Mesenchymal stem cell (in vitro differentiated cells and primary cell): Measurements from ENCODE around the gene NTPCR.
A peak's percentile ranks its signal among the peaks of the same experiment; 100 is the strongest.

Experiments used
- DNase-seq: peaks from one replicate; pipeline ENCODE4 v3.0.0-alpha.2; 2013
- H2AFZ ChIP-seq: one replicate; pipeline ENCODE4 v1.6.1; 2013; ENCODE audit warnings: low read depth, mild to moderate bottlenecking, control low read depth, inconsistent platforms, low read length, moderate library complexity
- H2AK5ac ChIP-seq: 2 replicates; pipeline ENCODE4 v1.6.1; 2013; ENCODE audit warnings: low read length, moderate library complexity, mild to moderate bottlenecking, inconsistent platforms; ENCODE audit not compliant: severe bottlenecking
- H2BK120ac ChIP-seq: one replicate; pipeline ENCODE4 v1.6.1; 2013; ENCODE audit warnings: low read depth, mild to moderate bottlenecking, inconsistent platforms, low read length, moderate library complexity
- H2BK12ac ChIP-seq, 2 experiments: one replicate each; pipeline ENCODE4 v1.6.1; 2013; ENCODE audit warnings: inconsistent platforms in 2 of 2, low read length in 2 of 2, mild to moderate bottlenecking in 2 of 2, moderate library complexity in 2 of 2, control low read depth in 1 of 2
- H2BK15ac ChIP-seq: one replicate; pipeline ENCODE4 v1.6.1; 2013; ENCODE audit warnings: mild to moderate bottlenecking, low read depth, inconsistent platforms; ENCODE audit not compliant: poor library complexity, severe bottlenecking
- H2BK5ac ChIP-seq: 2 replicates; pipeline ENCODE4 v1.6.1; 2013; ENCODE audit warnings: low read depth, mild to moderate bottlenecking, low read length, control low read depth, inconsistent platforms; ENCODE audit not compliant: poor library complexity, severe bottlenecking
- H3K14ac ChIP-seq, 2 experiments: one replicate each; pipeline ENCODE4 v1.6.1; 2013; ENCODE audit warnings: inconsistent platforms in 2 of 2, low read length in 2 of 2, control low read depth in 1 of 2, mild to moderate bottlenecking in 1 of 2, moderate library complexity in 1 of 2
- H3K18ac ChIP-seq, 2 experiments: one replicate each; pipeline ENCODE4 v1.6.1; 2013; ENCODE audit warnings: inconsistent platforms in 2 of 2, low read length in 2 of 2, control low read depth in 1 of 2, low read depth in 1 of 2, mild to moderate bottlenecking in 1 of 2
- H3K23ac ChIP-seq, 2 experiments: one replicate each; pipeline ENCODE4 v1.6.1; 2013; ENCODE audit warnings: inconsistent platforms in 2 of 2, low read length in 2 of 2, mild to moderate bottlenecking in 2 of 2, moderate library complexity in 2 of 2, control low read depth in 1 of 2
- H3K27ac ChIP-seq: 2 replicates; pipeline ENCODE4 v1.5.1; 2013; ENCODE audit warnings: mild to moderate bottlenecking, moderate library complexity, low read length, control low read depth, inconsistent platforms; ENCODE audit not compliant: poor library complexity, severe bottlenecking
- H3K27me3 ChIP-seq, 2 experiments: 2 replicates each; pipeline versions ENCODE4 v1.6.1 to v1.7.0; 2013; ENCODE audit warnings: low read length in 2 of 2, mild to moderate bottlenecking in 2 of 2, moderate library complexity in 2 of 2, control low read depth in 1 of 2, inconsistent platforms in 1 of 2; ENCODE audit not compliant: control insufficient read depth in 1 of 2, insufficient read depth in 1 of 2
- H3K36me3 ChIP-seq, 2 experiments: 2 replicates each; pipeline versions ENCODE4 v1.6.1 to v1.7.0; 2013; ENCODE audit warnings: low read length in 2 of 2, control low read depth in 1 of 2, inconsistent platforms in 1 of 2, low read depth in 1 of 2, mild to moderate bottlenecking in 1 of 2; ENCODE audit not compliant: insufficient read depth in 2 of 2, control insufficient read depth in 1 of 2
- H3K4ac ChIP-seq, 2 experiments: one replicate each; pipeline ENCODE4 v1.6.1; 2013; ENCODE audit warnings: inconsistent platforms in 2 of 2, low read length in 2 of 2, mild to moderate bottlenecking in 2 of 2, moderate library complexity in 2 of 2, control low read depth in 1 of 2, low read depth in 1 of 2
- H3K4me1 ChIP-seq: 2 replicates; pipeline ENCODE4 v1.6.1; 2013; ENCODE audit warnings: low read depth, low read length, control low read depth; ENCODE audit not compliant: control insufficient read depth, insufficient read depth
- H3K4me2 ChIP-seq: 2 replicates; pipeline ENCODE4 v1.6.1; 2013; ENCODE audit warnings: low read length, mild to moderate bottlenecking, inconsistent platforms; ENCODE audit not compliant: poor library complexity, severe bottlenecking
- H3K4me3 ChIP-seq, 2 experiments: 2 replicates each; pipeline versions ENCODE4 v1.5.1 to v1.7.0; 2013; ENCODE audit warnings: low read length in 2 of 2, mild to moderate bottlenecking in 2 of 2, control low read depth in 1 of 2, low read depth in 1 of 2; ENCODE audit not compliant: insufficient read depth in 1 of 2
- H3K79me1 ChIP-seq: replicated peaks from 2 replicates; pipeline ENCODE4 v1.6.1; 2013; ENCODE audit warnings: mild to moderate bottlenecking, control low read depth, low read length, inconsistent platforms; ENCODE audit not compliant: poor library complexity, severe bottlenecking
- H3K9ac ChIP-seq: 2 replicates; pipeline ENCODE4 v1.7.0; 2013; ENCODE audit warnings: mild to moderate bottlenecking, low read length, moderate library complexity
- H3K9me3 ChIP-seq: 2 replicates; pipeline ENCODE4 v1.7.0; 2013; ENCODE audit warnings: mild to moderate bottlenecking, low read length; ENCODE audit not compliant: control insufficient read depth
- H4K8ac ChIP-seq: one replicate; pipeline ENCODE4 v1.6.1; 2013; ENCODE audit warnings: inconsistent platforms, mild to moderate bottlenecking, low read length, moderate library complexity
- H4K91ac ChIP-seq: one replicate; pipeline ENCODE4 v1.6.1; 2013; ENCODE audit warnings: mild to moderate bottlenecking, low read length, inconsistent platforms
- WGBS: methylation state at CpG from one replicate; pipeline ENCODE4 v1.1.7; 2013; ENCODE audit warnings: mixed read lengths; 5-methylcytosine and 5-hydroxymethylcytosine counted together

Gene NTPCR

GRCh38 chr1:233006108-233006507 is 55.7 kb downstream of the NTPCR start:
- peaks cover 8 to 46% of the 10 kb centered on the region in 2 experiments for H3K36me3 ChIP-seq
- peaks cover 6% of the 10 kb centered on the region for H3K79me1 ChIP-seq
- H2BK12ac ChIP-seq: no peak overlapping the region
- 78% methylated on average over 5 of the region's 6 CpGs for WGBS
- H3K18ac ChIP-seq: peak overlapping the region in 1 of 2 experiments; percentile 34
- peak overlapping the region; percentile 69 for H2AK5ac ChIP-seq
- H3K14ac ChIP-seq: no peak overlapping the region
- no peak overlapping the region for H3K23ac ChIP-seq
- no peak overlapping the region for H3K4ac ChIP-seq
- no peak overlapping the region for H3K4me3 ChIP-seq
- H3K27me3 ChIP-seq: no peaks in the 10 kb centered on the region
- no peak overlapping the region for H2BK5ac ChIP-seq
- no peak for DNase-seq
- H3K27ac ChIP-seq: no peak overlapping the region
- no peaks in the 10 kb centered on the region for H3K9me3 ChIP-seq
- no peak overlapping the region for H3K9ac ChIP-seq
- no peak overlapping the region for H2BK120ac ChIP-seq
- H2BK15ac ChIP-seq: no peak overlapping the region
- H4K91ac ChIP-seq: no peak overlapping the region
- H3K4me2 ChIP-seq: no peak overlapping the region
- peaks cover 12% of the 10 kb centered on the region for H3K4me1 ChIP-seq
- no peak overlapping the region for H4K8ac ChIP-seq
- H2AFZ ChIP-seq: no peak overlapping the region

- Histone ChIP-seq H2BK12ac (no peak overlapping the region), H4K8ac (no peak overlapping the region), H2BK5ac (no peak overlapping the region), H3K27ac (no peak overlapping the region), H3K79me1 (peaks cover 6% of the 10 kb centered on the region), H3K4me1 (peaks cover 12% of the 10 kb centered on the region), H2AK5ac (peak overlapping the region; percentile 69), H2AFZ (no peak overlapping the region), H4K91ac (no peak overlapping the region), H3K4me3 (no peak overlapping the region), H3K9ac (no peak overlapping the region), H3K27me3 (no peaks in the 10 kb centered on the region), H3K23ac (no peak overlapping the region), H3K4ac (no peak overlapping the region), H2BK120ac (no peak overlapping the region), H3K18ac (peak overlapping the region in 1 of 2 experiments; percentile 34), H3K36me3 (peaks cover 9 to 47% of the 10 kb centered on the region in 2 experiments), H2BK15ac (no peak overlapping the region), H3K14ac (no peak overlapping the region), H3K9me3 (no peaks in the 10 kb centered on the region), H3K4me2 (no peak overlapping the region)
- DNase-seq: peak; percentile 77
- WGBS: 30% methylated on average over 2 of the region's 3 CpGs
Observed at GRCh38 chr1:233006541-233006973, 56.1 kb downstream of the NTPCR start.

GRCh38 chr1:233010146-233010545 is 59.7 kb downstream of the NTPCR start:
- no peak overlapping the region for H3K4me3 ChIP-seq
- no peak overlapping the region for H2AFZ ChIP-seq
- H3K4me1 ChIP-seq: peaks cover 9% of the 10 kb centered on the region
- no peak overlapping the region for H2BK12ac ChIP-seq
- no peak overlapping the region for H3K14ac ChIP-seq
- peaks cover 26 to 77% of the 10 kb centered on the region in 2 experiments for H3K36me3 ChIP-seq
- no peak overlapping the region for H4K91ac ChIP-seq
- H3K9me3 ChIP-seq: no peaks in the 10 kb centered on the region
- H3K27ac ChIP-seq: no peak overlapping the region
- H3K9ac ChIP-seq: no peak overlapping the region
- H3K4ac ChIP-seq: no peak overlapping the region
- no peak overlapping the region for H2BK15ac ChIP-seq
- peaks cover 1% of the 10 kb centered on the region for H3K79me1 ChIP-seq
- H2BK5ac ChIP-seq: no peak overlapping the region
- H3K18ac ChIP-seq: peak overlapping the region in 1 of 2 experiments; percentile 45
- no peak overlapping the region for H3K23ac ChIP-seq
- H2AK5ac ChIP-seq: peak overlapping the region; percentile 37
- H3K27me3 ChIP-seq: no peaks in the 10 kb centered on the region
- no peak overlapping the region for H2BK120ac ChIP-seq
- DNase-seq: peak; percentile 4
- no peak overlapping the region for H4K8ac ChIP-seq
- WGBS: 58% methylated on average over 3 of the region's 3 CpGs
- H3K4me2 ChIP-seq: no peak overlapping the region

GRCh38 chr1:233012021-233012420 is 61.6 kb downstream of the NTPCR start:
- Histone ChIP-seq H2BK5ac (no peak overlapping the region), H4K8ac (no peak overlapping the region), H3K14ac (no peak overlapping the region), H2AFZ (no peak overlapping the region), H3K4me3 (no peak overlapping the region), H3K27me3 (no peaks in the 10 kb centered on the region), H2BK120ac (no peak overlapping the region), H3K9me3 (no peaks in the 10 kb centered on the region), H4K91ac (no peak overlapping the region), H3K79me1 (peaks cover 1% of the 10 kb centered on the region), H2AK5ac (no peak overlapping the region), H2BK12ac (no peak overlapping the region), H3K18ac (no peak overlapping the region), H3K4ac (no peak overlapping the region), H3K23ac (no peak overlapping the region), H2BK15ac (no peak overlapping the region), H3K9ac (no peak overlapping the region), H3K36me3 (peaks cover 26 to 76% of the 10 kb centered on the region in 2 experiments), H3K4me2 (no peak overlapping the region), H3K4me1 (peaks cover 4% of the 10 kb centered on the region), H3K27ac (no peak overlapping the region)
- 100% methylated on average over 1 of the region's 1 CpG for WGBS
- DNase-seq: no peak
